Suppressor macrophage treated with lipopolysaccharide for 4 hours (primary cell): Measurements from ENCODE around the gene TMEM171.

Experiments used
- DNase-seq: peaks from one replicate; pipeline ENCODE4 v3.0.0-alpha.2; 2020

The TMEM171 gene

GRCh38 chr5:73154208-73155006 is 34.0 kb downstream of the TMEM171 start:
- no peak for DNase-seq

GRCh38 chr5:73155271-73156222 is 35.2 kb downstream of the TMEM171 start:
- no peak for DNase-seq

- no peak for DNase-seq
Measured at GRCh38 chr5:73157414-73158303, 37.3 kb downstream of the TMEM171 start.

- DNase-seq, result no peak
Measured at GRCh38 chr5:73158313-73158712, 37.9 kb downstream of the TMEM171 start.

- DNase-seq, result peak; percentile 38
Measured at GRCh38 chr5:73160239-73160671, 39.9 kb downstream of the TMEM171 start.

- DNase-seq, result peak; percentile 72
Measured at GRCh38 chr5:73170522-73170921, 50.1 kb downstream of the TMEM171 start.

GRCh38 chr5:73171495-73171894 is 51.1 kb downstream of the TMEM171 start:
- no peak for DNase-seq

GRCh38 chr5:73172951-73173350 is 52.6 kb downstream of the TMEM171 start, which contains the start of gene TMEM174:
Gene TMEM174, plus strand, starts transcription at chr5:73173193. Its CDS starts 51 bp downstream, at chr5:73173244.
- DNase-seq, result no peak

- no peak for DNase-seq
Measured at GRCh38 chr5:73174100-73174815, 53.9 kb downstream of the TMEM171 start.

- DNase-seq, result no peak
Measured at GRCh38 chr5:73176250-73176649, 55.9 kb downstream of the TMEM171 start.

- DNase-seq, result no peak
Measured at GRCh38 chr5:73178265-73178664, 57.9 kb downstream of the TMEM171 start.

- no peak for DNase-seq
Measured at GRCh38 chr5:73179730-73180129, 59.4 kb downstream of the TMEM171 start.

- no peak for DNase-seq
Measured at GRCh38 chr5:73180566-73180965, 60.2 kb downstream of the TMEM171 start.
